Activated T-cell treated with anti-CD3 and anti-CD28 coated beads for 1 hour (primary cell): ENCODE data around the gene ANXA5.

Experiments used
- DNase-seq: peaks from one replicate; pipeline ENCODE4 v3.0.0-alpha.2; 2020; ENCODE audit warnings: low read depth

ANXA5 gene

DNA sequence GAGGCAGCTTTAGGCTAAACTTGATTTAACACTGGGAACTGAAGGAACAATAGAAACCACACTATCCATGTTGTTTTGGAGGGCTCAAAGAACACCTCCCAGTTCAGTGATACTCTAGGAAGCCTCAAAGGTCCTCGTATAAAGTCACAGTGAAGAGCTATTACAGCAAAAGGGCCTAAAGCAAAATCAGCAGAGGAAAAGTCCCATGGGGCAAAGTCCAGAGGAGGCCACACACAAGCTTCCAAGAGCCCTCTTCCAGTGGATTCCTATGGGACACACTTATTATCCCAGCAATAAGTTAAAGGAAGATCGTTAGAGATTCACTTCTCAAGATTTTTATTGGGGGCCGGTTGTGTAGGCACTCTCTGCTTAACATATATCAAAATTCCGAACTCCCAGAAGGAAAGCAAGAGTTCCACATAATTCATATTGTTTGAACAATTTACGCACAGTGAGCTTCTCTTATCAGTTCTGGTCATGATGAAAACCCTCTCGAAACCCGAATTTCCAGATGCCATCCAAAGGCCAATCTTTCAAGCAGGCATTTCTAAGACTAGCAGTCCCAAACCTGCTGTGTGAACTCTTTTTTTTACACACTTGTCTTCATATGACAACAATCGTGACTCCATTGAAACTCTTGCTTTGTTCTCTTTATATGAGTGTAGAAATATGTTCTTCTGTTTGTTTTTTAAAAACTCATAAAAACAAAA, 53.7 kb downstream of the ANXA5 start:
- no peak for DNase-seq

DNA sequence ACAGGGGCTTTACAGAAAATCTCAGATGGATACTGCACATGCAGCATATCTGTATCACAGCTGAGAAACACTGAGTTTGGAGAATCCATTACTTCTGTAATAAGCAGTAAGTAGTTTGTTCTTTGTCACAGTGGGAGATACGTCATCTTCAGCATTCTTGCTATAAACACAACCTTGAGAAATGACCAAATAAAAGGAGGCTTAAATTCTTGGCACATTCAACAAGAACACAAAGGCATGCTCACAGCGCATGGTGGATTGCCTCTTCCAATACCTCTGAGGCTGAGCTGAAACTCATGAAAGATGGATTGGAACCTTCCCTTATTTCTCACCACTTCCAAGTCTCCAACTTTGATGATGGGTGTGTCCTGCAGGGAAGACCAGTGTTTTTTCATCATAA, 54.5 kb downstream of the ANXA5 start:
- no peak for DNase-seq

DNA sequence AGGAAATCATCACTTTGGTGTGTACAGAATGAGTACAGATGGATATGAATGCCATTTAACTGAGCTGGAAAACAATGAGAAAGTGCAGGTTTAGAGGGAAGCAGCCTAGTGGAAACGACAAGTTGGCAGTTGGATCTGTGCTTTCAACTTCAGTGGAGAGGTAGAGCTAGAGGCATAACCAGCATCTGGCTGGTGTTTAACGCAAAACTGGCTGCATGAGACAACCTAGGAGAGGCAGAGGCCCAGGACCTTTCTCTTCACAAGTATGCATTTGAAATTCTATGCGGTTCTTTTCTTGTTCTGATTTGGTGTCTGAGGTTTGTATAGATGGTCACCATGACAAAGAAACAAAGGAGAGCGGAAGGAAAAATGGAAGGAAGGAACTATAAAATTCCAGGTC, 63.1 kb downstream of the ANXA5 start:
- DNase-seq, result no peak

GRCh38 chr4:121632636-121633035, 64.1 kb downstream of the ANXA5 start:
- no peak for DNase-seq
